HepG2 (cell line): ENCODE measurements around the gene RPS6KB1. TPM values are rescaled to one million over a fixed set of nuclear protein-coding genes. Genes with fewer than 3 reads are reported as not detected.
A peak's percentile ranks its signal among the peaks of the same experiment; 100 is the strongest.

Experiments
- ARID2 ChIP-seq: sonication (generic); formaldehyde crosslinking; IDR thresholded peaks from 2 replicates; pipeline ENCODE4 v1.8.1; 2022; ENCODE audit warnings: mild to moderate bottlenecking, missing genetic modification reagents, borderline replicate concordance
- BCL6 ChIP-seq: IDR thresholded peaks from 2 replicates; pipeline ENCODE4 v1.6.1; 2016; ENCODE audit warnings: missing genetic modification reagents, missing compliant biosample characterization
- CHD4 ChIP-seq: fragments of 200-600 bp; sonication (generic); IDR thresholded peaks from 2 replicates; pipeline ENCODE4 v1.7.0; 2017; ENCODE audit warnings: mild to moderate bottlenecking, low read length, borderline replicate concordance
- ERF ChIP-seq: IDR thresholded peaks from 2 replicates; pipeline ENCODE4 v1.6.1; 2018; ENCODE audit warnings: missing biosample characterization, missing genetic modification reagents
- KDM5A ChIP-seq: fragments of 200-600 bp; sonication (generic); IDR thresholded peaks from 2 replicates; pipeline ENCODE4 v1.7.0; 2018; ENCODE audit warnings: antibody characterized with exemption, mild to moderate bottlenecking, low read length, borderline replicate concordance
- MNT ChIP-seq: fragments of 450-650 bp; IDR thresholded peaks from 2 replicates; pipeline ENCODE4 v1.6.1; 2016
- NFIC ChIP-seq: IDR thresholded peaks from 2 replicates; pipeline ENCODE4 v1.6.1; 2012; ENCODE audit warnings: mild to moderate bottlenecking, low read length, inconsistent platforms
- NFKBIZ ChIP-seq: IDR thresholded peaks from 2 replicates; pipeline ENCODE4 v1.6.1; 2018; ENCODE audit warnings: missing genetic modification reagents, missing compliant biosample characterization
- REST ChIP-seq, 2 experiments: IDR thresholded peaks; 2 replicates each; pipeline ENCODE4 v1.6.1; 2011 to 2012; ENCODE audit warnings: low read length in 2 of 2, borderline replicate concordance in 1 of 2, low read depth in 1 of 2, mild to moderate bottlenecking in 1 of 2, moderate library complexity in 1 of 2
- SALL1 ChIP-seq: sonication (generic); formaldehyde crosslinking; IDR thresholded peaks from 2 replicates; pipeline ENCODE4 v1.8.0; 2022; ENCODE audit warnings: mild to moderate bottlenecking, missing genetic modification reagents
- SMC3 ChIP-seq: IDR thresholded peaks from 2 replicates; pipeline ENCODE4 v1.6.1; 2011; ENCODE audit warnings: low read length, improper control_type of control experiment
- TCF7L2 ChIP-seq: IDR thresholded peaks from 2 replicates; pipeline ENCODE4 v1.6.1; 2011; ENCODE audit warnings: mild to moderate bottlenecking, low read depth, low read length, moderate library complexity
- TFDP2 ChIP-seq: sonication (generic); formaldehyde crosslinking; IDR thresholded peaks from 2 replicates; pipeline ENCODE4 v1.4.0; 2020; ENCODE audit warnings: missing genetic modification reagents
- XRCC5 ChIP-seq: fragments of 200-400 bp; formaldehyde crosslinking; optimal IDR thresholded peaks from 2 replicates; pipeline ENCODE3; 2017; ENCODE audit warnings: mild to moderate bottlenecking, low read length
- ZNF281 ChIP-seq: sonication (generic); formaldehyde crosslinking; IDR thresholded peaks from 2 replicates; pipeline ENCODE4 v1.4.0; 2020; ENCODE audit warnings: missing genetic modification reagents, borderline replicate concordance
- ZNF432 ChIP-seq: sonication (generic); formaldehyde crosslinking; IDR thresholded peaks from 2 replicates; pipeline ENCODE4 v1.5.0; 2020; ENCODE audit warnings: missing genetic modification reagents, mild to moderate bottlenecking, borderline replicate concordance
- ZNF44 ChIP-seq: sonication (generic); formaldehyde crosslinking; IDR thresholded peaks from 2 replicates; pipeline ENCODE4 v1.5.1; 2020; ENCODE audit warnings: mild to moderate bottlenecking, missing genetic modification reagents
- ZNF619 ChIP-seq: sonication (generic); formaldehyde crosslinking; IDR thresholded peaks from 2 replicates; pipeline ENCODE4 v1.4.0; 2020; ENCODE audit warnings: mild to moderate bottlenecking, missing genetic modification reagents
- ZNF713 ChIP-seq: sonication (generic); formaldehyde crosslinking; IDR thresholded peaks from 2 replicates; pipeline ENCODE4 v1.4.0; 2020; ENCODE audit warnings: mild to moderate bottlenecking, missing genetic modification reagents
- ZNF775 ChIP-seq: sonication (generic); formaldehyde crosslinking; IDR thresholded peaks from 2 replicates; pipeline ENCODE4 v1.4.0; 2020; ENCODE audit warnings: missing genetic modification reagents, mild to moderate bottlenecking, moderate library complexity, borderline replicate concordance
- polyA plus RNA-seq, 8 experiments: library from polyadenylated mRNA; depleted of rRNA in 3 of 8; stranded (reverse) in 7 of 8; unstranded in 1 of 8; fragments of >200 nt; fragmentation: Illumina TruSeq in 4 of 8; extraction: Trizol in 4 of 8; gene quantifications; 2 replicates each; pipeline versions ENCODE4 v1.2.1 to v1.2.3, GENCODE V29; 2011 to 2016; ENCODE audit warnings: low read depth in 4 of 8, missing spikeins in 1 of 8, mixed read lengths in 1 of 8; ENCODE audit not compliant: insufficient read depth in 1 of 8
- total RNA-seq, 5 experiments: library from RNA; depleted of rRNA; stranded (reverse); fragments of >200 nt; fragmentation: Illumina TruSeq; extraction: Trizol; gene quantifications; 2 replicates each; pipeline ENCODE4 v1.2.3, GENCODE V29; 2016; ENCODE audit warnings: low read depth in 1 of 5

Gene RPS6KB1
- total and polyA plus RNA-seq, 2 of the 13 experiments (the other 11 are each of a cell fraction or from before 2014, with no cell fraction given) = 16.5 to 42.2 TPM

- TF ChIP-seq NFIC (peak; percentile 34; the same call in 1 of the 2 replicates), ZNF44 (no peak), ZNF432 (CRISPR knock-in tag) (no peak), SALL1 (CRISPR knock-in tag) (peak; percentile 51), SMC3 (peak; percentile 15; the same call in 1 of the 2 replicates), NFKBIZ (0 out of 2 replicates have a peak, but pooled peaks have one; percentile 34), ERF (CRISPR knock-in tag) (0 out of 2 replicates have a peak, but pooled peaks have one; percentile 18), XRCC5 (no peak), TCF7L2 (no peak), BCL6 (peak; percentile 32; the same call in 1 of the 2 replicates), ZNF713 (no peak), TFDP2 (CRISPR knock-in tag) (peak; percentile 42; the same call in 1 of the 2 replicates), ZNF281 (peak; percentile 69; the same call in 1 of the 2 replicates), ZNF619 (no peak), MNT (no peak), ARID2 (CRISPR knock-in tag) (0 out of 2 replicates have a peak, but pooled peaks have one; percentile 29), CHD4 (no peak), ZNF775 (no peak), KDM5A (no peak; the same call in 1 of the 2 replicates), REST (IDR thresholded peaks at IDR 0.05; ENCODE audit: borderline replicate concordance in 1 of 2, low read depth in 1 of 2, low read length in 2 of 2) (no peak)
These were observed 44.1 kb upstream of the RPS6KB1 start (continued) for GRCh38 chr17:59848778-59849177.
